ENCODE measurements around the gene EEF2.

Gene EEF2

DNA sequence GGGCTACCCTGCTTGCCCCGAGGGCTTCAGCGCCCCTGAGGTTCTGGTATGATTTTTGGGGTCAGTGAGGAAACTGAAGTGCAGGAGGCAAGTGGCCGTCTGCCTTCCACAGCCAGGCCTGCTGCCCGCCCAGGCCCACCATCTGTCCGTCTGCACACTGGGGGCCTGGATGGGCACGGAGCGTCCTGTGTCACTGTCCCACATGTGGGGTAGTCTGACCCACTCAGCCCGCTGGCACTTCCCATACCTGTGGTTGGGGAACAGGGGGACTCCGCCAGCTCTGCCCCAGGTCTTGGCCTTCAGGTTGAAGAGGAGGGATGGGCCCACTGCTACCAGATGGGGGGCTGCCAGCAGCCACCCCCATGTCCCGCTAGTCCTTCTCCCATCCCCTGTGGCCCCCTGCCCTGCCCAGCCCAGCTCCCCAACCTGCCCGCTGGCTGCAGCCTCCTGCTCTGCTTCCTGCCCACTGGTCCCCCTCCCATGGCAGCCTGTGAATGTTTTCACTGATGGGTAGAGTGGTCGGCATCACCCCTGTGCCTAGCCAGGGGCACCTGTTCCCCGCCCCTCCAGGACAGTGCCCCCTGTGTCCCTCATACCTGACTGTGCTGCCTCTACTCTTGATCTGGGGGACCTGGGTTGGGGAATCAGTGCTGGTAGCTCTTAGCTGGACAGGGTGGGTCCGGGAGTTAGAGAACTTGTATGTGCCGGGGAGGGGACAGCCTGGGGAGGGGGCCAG is 31.8 kb upstream of the EEF2 start:
- Histone ChIP-seq H3K36me3 (ENCODE audit: control insufficient read depth, insufficient read depth, low read length) (peaks cover 20% of the 10 kb centered on the region), H3K4me3 (replicated peaks; ENCODE audit: low read depth, low read length) (no peak overlapping the region), H3K27me3 (replicated peaks; ENCODE audit: control insufficient read depth, insufficient read depth, low read length) (no peaks in the 10 kb centered on the region)
- TF ChIP-seq CTCF (IDR thresholded peaks at IDR 0.05; ENCODE audit: insufficient read depth, low read length, poor library complexity, severe bottlenecking): no peak
- DNase-seq (ENCODE audit: extremely low read depth, insufficient read length): no peak

GRCh38 chr19:4016486-4016885 is 31.2 kb upstream of the EEF2 start:
- no peak for TF ChIP-seq CTCF (IDR thresholded peaks at IDR 0.05; ENCODE audit: insufficient read depth, low read length, poor library complexity, severe bottlenecking)
- H3K4me3 ChIP-seq (replicated peaks; ENCODE audit: low read depth, low read length): no peak overlapping the region
- H3K36me3 ChIP-seq (ENCODE audit: control insufficient read depth, insufficient read depth, low read length): peaks cover 20% of the 10 kb centered on the region
- no peak for DNase-seq (ENCODE audit: extremely low read depth, insufficient read length)
- H3K27me3 ChIP-seq (replicated peaks; ENCODE audit: control insufficient read depth, insufficient read depth, low read length): no peaks in the 10 kb centered on the region

GRCh38 chr19:4015705-4016402 is 30.6 kb upstream of the EEF2 start:
- Histone ChIP-seq H3K4me3 (replicated peaks; ENCODE audit: low read depth, low read length) (no peak overlapping the region), H3K36me3 (ENCODE audit: control insufficient read depth, insufficient read depth, low read length) (peaks cover 22% of the 10 kb centered on the region), H3K27me3 (replicated peaks; ENCODE audit: control insufficient read depth, insufficient read depth, low read length) (no peaks in the 10 kb centered on the region)
- DNase-seq (ENCODE audit: extremely low read depth, insufficient read length): no peak
- no peak for TF ChIP-seq CTCF (IDR thresholded peaks at IDR 0.05; ENCODE audit: insufficient read depth, low read length, poor library complexity, severe bottlenecking)

- TF ChIP-seq CTCF (IDR thresholded peaks at IDR 0.05; ENCODE audit: insufficient read depth, low read length, poor library complexity, severe bottlenecking): no peak
- no peaks in the 10 kb centered on the region for H3K27me3 ChIP-seq (replicated peaks; ENCODE audit: control insufficient read depth, insufficient read depth, low read length)
- DNase-seq (ENCODE audit: extremely low read depth, insufficient read length): no peak
- peaks cover 22% of the 10 kb centered on the region for H3K36me3 ChIP-seq (ENCODE audit: control insufficient read depth, insufficient read depth, low read length)
- H3K4me3 ChIP-seq (replicated peaks; ENCODE audit: low read depth, low read length): no peak overlapping the region
These were observed 29.6 kb upstream of the EEF2 start for GRCh38 chr19:4014541-4015491.

DNA sequence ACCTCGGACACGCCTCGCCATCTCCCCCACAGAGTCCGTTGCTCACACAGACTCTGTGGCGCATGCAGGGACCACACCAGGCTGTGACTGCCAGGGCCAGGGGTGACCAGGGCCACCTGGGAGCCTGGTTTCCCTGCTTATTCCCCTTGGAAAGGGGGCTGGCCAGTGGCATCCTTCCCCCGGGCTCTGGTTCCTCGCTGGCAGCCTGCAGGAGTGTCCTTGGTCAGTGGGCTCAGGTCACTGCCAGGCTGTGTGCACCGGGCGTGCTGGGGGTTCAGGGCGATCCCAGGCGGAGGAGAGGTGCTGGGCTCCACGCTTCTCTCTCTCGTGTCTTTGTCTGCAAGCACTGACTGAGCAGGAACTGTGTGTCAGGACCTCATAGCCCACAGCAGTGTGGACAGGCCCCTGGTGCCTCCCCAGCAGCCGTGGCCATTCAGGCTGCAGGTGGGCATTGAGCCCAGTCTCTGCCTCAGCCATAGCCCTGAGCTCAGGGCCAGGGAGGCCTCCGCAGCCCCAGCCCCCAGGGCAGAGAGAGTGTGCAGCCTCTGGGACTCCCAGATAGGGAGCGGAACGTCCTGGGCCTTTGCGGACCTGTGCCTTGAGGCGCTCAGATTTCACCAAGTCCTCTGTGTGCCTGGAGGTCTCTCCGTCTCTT is 28.8 kb upstream of the EEF2 start:
- no peak for TF ChIP-seq CTCF (IDR thresholded peaks at IDR 0.05; ENCODE audit: insufficient read depth, low read length, poor library complexity, severe bottlenecking)
- Histone ChIP-seq H3K36me3 (ENCODE audit: control insufficient read depth, insufficient read depth, low read length) (peaks cover 20% of the 10 kb centered on the region), H3K27me3 (replicated peaks; ENCODE audit: control insufficient read depth, insufficient read depth, low read length) (no peaks in the 10 kb centered on the region), H3K4me3 (replicated peaks; ENCODE audit: low read depth, low read length) (no peak overlapping the region)
- no peak for DNase-seq (ENCODE audit: extremely low read depth, insufficient read length)

Measured in GM06990 (cell line).